GM19467 (cell line): ENCODE data around the gene ARHGAP45.

ENCODE experiments used
- ATAC-seq: cut with Tn5 transposase; IDR thresholded peaks from one replicate; pipeline ENCODE4 v1.9.1; 2021; ENCODE audit warnings: mild to moderate bottlenecking, moderate library complexity; ENCODE audit not compliant: unreplicated experiment

ARHGAP45 gene

GRCh38 chr19:1084024-1084868 lies 17.3 kb downstream of the ARHGAP45 start:
- no peak for ATAC-seq

DNA sequence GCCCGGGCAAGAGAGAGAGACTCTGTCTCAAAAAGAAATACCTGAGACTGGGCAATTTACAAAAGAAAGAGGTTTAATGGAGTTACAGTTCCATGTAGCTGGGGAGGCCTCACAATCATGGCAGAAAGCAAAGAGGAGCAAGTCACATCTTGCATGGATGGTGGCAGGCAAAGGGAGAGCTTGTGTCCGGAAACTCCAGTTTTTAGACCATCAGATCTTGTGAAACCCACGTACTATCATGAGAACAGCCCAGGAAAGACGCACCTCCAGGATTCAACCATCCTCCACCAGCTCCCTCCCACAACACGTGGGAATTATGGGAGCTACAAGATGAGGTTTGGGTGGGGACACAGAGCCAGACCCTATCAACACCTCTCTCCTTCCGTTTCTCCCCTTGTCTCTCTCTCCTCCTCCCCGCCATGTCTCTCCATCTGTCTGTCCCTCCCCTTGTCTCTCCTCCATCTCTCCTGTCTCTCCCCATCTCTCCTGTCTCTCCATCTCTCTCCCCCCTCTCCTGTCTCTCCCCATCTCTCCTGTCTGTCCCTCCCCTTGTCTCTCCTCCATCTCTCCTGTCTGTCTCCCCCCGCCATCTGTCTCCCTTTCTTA lies 18.2 kb downstream of the ARHGAP45 start:
- no peak for ATAC-seq

DNA sequence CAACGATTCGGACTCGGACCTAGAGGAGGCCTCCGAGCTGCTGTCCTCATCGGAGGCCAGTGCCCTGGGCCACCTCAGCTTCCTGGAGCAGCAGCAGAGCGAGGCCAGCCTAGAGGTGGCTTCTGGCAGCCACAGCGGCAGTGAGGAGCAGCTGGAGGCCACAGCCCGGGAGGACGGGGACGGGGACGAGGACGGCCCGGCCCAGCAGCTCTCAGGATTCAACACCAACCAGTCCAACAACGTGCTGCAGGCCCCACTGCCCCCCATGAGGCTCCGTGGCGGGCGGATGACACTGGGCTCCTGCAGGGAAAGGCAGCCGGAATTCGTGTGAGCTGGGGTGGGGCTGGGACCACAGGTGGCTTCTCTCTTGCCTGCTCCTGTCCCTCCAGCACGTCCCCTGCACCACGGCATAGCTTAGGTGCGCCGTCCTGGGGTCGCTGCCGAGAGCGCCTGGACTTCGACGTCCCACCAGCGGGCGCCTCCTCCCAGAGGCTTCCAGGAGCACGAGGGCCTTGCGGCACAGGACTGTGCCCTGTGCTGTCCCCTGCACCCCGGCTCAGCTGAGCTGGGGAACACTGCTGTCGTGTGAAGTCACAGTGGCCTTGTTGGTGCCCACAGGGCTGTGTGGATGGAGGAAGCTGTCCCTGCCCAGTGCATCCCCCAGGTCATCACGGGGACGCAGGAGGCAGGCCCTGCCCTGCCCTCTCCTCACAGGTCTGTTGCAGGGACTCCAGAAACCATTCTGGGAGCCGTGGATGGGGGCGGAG lies 18.9 kb downstream of the ARHGAP45 start:
- no peak for ATAC-seq

GRCh38 chr19:1086613-1087012 lies 19.6 kb downstream of the ARHGAP45 start:
- ATAC-seq = no peak

DNA sequence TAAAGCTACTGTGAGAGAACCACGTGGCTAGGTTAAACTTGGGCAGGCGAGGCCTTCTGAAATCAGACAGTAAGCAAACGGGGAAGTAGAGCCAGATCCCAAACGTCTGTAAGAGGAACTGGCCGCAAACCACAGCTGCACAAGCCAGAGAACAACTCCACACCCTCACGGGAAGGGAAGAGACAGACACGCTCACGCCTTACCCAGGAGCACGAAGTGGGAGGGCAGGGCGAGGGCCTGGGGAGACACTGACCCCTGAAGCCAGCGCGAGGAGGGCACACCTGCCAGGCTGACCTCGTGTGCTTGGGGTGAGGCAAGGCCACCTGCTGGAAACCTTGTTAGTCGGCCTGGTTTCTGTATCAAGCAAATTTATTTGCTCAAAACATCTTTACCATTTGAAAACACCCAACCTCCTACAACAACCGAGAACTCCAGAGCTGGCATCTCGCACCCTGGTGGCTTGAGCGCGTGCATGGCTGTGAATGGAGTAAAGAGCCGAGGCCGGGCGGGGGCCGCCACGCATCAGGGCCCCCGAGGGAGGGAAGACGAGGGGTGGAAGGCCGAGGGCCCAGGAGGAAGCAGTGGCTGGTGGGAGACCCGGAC lies 20.9 kb downstream of the ARHGAP45 start:
- ATAC-seq = no peak

DNA sequence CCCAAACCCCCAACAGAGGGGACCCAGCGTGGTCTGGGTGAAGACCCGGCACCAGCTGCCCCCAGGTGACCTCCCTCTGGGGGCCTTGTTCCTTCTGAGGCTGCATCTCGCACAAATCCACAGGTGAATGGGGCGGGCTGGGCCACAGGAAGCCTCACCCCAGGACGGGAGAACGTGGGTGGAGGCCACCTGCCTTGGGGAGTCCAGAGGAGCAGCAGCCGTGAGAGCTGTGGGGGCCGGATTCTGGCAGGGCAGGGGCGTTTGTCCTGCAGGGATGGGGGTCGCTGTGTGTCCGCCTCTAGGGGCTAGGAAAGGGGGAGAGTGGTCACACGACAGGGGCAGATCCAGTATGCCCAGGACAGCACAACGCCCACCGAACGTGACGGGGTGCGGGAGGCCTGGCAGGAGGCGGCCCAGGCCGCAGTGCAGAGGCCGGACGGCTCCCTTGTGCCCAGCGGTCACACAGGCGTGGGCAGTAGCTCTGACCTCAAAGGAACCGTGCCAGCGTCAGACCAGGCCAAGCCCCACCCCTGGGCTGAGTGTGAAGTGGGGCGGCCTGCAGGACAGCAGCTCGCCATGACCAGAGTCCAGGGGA lies 21.5 kb downstream of the ARHGAP45 start:
- no peak for ATAC-seq

GRCh38 chr19:1089126-1089771 lies 22.3 kb downstream of the ARHGAP45 start:
- no peak for ATAC-seq

- ATAC-seq = no peak
These were observed 22.9 kb downstream of the ARHGAP45 start for GRCh38 chr19:1089891-1090290.

DNA sequence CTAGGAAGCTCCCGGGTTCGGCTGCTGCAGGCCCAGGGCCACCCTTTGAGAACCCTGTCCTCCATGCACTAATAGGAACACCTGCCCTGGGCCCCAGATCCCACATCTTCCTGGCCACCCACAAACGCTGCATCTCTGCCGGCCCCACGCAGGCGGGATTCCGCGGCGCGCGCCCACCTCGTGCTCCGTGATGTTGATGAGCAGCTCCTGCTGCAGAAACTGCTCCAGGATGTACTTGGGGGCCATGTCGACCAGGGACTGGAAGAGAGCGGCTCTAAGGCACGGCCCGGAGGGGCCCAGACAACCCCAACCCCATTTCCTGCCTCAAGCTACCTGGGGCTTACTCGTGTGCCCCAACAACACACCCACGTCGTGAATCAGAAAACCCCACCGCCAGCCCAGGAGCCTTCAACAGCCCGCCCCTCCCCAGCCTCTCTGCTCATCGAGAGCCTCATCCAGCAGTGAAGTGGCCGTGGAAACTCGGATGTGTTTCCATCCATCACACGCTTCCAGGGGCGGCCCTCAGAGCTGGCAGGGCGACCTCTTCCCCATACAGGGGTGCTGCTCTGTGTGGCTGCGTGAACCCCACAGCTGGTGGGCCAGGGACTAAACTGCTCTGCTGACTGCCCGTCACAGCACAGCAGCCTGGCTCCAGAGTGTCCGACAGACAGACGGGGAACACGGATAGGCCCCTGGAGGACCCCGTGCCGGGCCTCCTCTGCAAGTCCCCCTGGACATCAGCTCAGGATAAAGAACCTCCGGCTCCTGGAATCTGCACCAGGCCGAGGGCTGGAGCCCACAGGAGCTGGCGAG lies 24.0 kb downstream of the ARHGAP45 start:
- no peak for ATAC-seq

- ATAC-seq = no peak
These were observed 24.7 kb downstream of the ARHGAP45 start for GRCh38 chr19:1091544-1092175.

DNA sequence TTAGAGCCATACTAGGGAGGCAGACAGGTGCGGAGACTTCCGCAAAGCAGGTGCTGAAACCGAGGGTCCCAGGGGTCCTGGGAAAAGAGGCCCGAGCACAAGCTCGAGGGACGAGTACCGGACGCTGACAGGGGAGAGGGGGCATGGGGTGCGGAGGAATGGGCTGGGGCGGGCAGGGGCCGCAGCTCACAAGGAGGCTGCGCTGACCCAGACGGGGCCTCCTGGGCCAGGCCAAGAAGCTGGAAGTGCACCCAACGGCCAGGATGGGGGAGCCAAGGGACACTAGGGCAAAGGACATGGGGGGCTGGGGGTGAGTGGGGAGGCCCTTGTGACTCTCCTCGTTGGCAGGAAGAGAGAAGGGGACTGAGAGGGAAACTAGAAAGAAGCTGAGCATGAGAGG lies 26.4 kb downstream of the ARHGAP45 start:
- ATAC-seq = no peak

GRCh38 chr19:1093811-1094553 lies 27.0 kb downstream of the ARHGAP45 start:
- ATAC-seq = no peak

- peak; percentile 12 for ATAC-seq
These were observed 27.6 kb downstream of the ARHGAP45 start for GRCh38 chr19:1094655-1094977.

- peak; percentile 82 for ATAC-seq
These were observed 28.2 kb downstream of the ARHGAP45 start, which contains the start of gene POLR2E for GRCh38 chr19:1094978-1095701. Gene POLR2E (minus strand): TSS chr19:1095375. CDS start chr19:1095315, 60 bp downstream.

DNA sequence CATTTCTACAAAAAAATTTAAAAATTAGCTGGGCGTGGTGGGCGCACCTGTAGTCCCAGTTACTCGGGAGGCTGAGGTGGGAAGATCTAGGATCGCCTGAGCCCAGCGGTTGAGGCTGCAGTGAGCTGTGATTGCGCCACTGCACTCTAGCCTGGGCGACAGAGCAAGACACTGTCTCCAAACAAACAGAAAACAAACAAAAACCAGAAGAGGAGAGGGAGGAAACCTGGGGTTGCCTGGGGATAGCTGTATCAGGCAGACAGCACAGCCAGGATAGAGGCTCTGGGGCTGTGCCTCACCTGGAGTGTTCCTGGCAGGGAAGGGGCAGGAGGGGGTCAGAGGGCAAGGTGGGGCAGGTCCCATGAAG lies 30.8 kb downstream of the ARHGAP45 start:
- ATAC-seq = no peak

DNA sequence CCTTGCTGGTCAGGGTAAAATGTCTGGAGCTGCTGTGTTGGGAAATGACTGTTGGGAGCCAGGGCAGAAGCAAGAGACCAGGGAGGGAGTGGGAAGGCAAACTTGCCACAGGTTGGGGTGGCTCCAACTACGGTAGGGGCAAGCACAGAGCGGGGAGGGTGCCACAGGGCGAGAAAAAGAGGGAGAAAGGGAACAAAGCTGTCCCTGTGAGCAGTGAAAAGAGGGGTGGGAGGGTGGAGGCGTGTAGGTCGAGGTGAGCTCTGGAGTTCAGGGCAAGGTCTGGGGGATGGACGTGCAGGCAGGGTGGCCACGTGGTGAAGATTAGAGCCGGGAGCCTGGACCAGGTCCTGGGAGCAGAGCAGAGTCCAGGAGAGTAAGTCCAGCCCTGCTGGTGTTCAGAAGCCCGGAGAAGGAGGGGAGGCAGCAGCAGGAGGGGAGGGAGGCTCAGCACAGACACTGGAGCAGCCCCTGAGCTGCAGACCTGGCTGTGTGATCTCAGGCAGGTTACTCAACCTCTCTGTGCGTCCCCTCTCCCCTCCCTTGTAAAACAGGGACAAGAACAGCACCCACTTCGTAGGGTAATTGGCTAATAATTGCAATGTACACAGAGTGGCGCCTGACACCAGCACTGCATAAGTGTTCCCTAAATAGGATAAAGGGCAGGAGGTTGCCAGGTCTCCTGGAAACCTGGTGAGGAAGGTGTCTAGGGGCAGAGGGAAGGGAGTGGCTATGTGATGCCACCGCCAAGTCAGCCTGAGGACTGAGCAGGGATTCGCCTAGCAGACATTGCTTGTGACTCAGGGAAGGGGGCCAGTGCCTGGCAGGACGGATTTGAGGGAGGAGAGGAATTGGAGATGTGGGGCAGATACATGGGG lies 31.4 kb downstream of the ARHGAP45 start:
- ATAC-seq = no peak

- ATAC-seq = no peak
These were observed 34.4 kb downstream of the ARHGAP45 start for GRCh38 chr19:1101337-1101698.
